NB4 (cell line): ENCODE results near the gene CHAC1.

Experiments used
- DNase-seq: peaks from one replicate; pipeline ENCODE4 v3.0.0; 2010; ENCODE audit warnings: low read depth
- H3K4me3 ChIP-seq: one replicate; pipeline ENCODE4 v1.5.1; 2011; ENCODE audit warnings: mild to moderate bottlenecking, low read depth, low read length, moderate library complexity
- MYC ChIP-seq: IDR thresholded peaks from 2 replicates; pipeline ENCODE4 v1.6.1; 2011; ENCODE audit warnings: low read depth, low read length
- POLR2A ChIP-seq: IDR thresholded peaks from 2 replicates; pipeline ENCODE4 v1.6.1; 2011; ENCODE audit warnings: mild to moderate bottlenecking; ENCODE audit not compliant: insufficient read length; ENCODE audit errors: extremely low read depth
- TF ChIP-seq, protein P1 (sequence below): IDR thresholded peaks from 2 replicates; pipeline ENCODE4 v1.6.1; 2011; ENCODE audit warnings: low read depth, low read length
- TF ChIP-seq, protein P2 (sequence below): IDR thresholded peaks from one replicate; pipeline ENCODE4 v1.5.1; 2012; ENCODE audit warnings: low read depth, low read length

CHAC1 gene

DNA sequence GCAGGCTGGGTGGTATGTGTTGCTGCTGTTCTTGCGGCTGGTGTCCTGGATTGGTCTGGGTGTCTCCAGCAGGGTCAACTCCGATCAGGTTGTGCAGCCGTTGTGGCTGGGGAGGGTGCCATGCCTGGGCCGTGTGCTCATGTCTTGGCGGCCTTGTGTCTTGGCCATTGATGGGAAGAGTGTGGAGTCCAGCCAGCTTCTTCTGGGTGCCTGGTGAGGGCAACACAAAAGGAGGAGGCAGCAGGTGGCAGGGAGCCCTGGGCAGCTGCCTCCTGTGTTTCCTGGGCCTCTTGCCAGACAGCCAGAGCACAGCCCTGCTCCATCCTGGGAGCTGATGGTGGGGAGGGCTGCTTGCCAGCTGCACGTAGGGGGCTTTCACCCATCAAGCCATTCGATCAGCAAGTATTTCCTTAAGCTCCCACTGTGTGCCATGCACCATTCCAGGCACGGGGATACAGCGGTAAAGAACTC, 4.3 kb downstream of the CHAC1 start:
- no peak for DNase-seq
- TF ChIP-seq MYC (no peak), POLR2A (no peak)
- TF ChIP-seq, protein P1, sequence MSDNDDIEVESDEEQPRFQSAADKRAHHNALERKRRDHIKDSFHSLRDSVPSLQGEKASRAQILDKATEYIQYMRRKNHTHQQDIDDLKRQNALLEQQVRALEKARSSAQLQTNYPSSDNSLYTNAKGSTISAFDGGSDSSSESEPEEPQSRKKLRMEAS: no peak
- TF ChIP-seq, protein P2, sequence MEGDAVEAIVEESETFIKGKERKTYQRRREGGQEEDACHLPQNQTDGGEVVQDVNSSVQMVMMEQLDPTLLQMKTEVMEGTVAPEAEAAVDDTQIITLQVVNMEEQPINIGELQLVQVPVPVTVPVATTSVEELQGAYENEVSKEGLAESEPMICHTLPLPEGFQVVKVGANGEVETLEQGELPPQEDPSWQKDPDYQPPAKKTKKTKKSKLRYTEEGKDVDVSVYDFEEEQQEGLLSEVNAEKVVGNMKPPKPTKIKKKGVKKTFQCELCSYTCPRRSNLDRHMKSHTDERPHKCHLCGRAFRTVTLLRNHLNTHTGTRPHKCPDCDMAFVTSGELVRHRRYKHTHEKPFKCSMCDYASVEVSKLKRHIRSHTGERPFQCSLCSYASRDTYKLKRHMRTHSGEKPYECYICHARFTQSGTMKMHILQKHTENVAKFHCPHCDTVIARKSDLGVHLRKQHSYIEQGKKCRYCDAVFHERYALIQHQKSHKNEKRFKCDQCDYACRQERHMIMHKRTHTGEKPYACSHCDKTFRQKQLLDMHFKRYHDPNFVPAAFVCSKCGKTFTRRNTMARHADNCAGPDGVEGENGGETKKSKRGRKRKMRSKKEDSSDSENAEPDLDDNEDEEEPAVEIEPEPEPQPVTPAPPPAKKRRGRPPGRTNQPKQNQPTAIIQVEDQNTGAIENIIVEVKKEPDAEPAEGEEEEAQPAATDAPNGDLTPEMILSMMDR: no peak
- no peak overlapping the region for H3K4me3 ChIP-seq

DNA sequence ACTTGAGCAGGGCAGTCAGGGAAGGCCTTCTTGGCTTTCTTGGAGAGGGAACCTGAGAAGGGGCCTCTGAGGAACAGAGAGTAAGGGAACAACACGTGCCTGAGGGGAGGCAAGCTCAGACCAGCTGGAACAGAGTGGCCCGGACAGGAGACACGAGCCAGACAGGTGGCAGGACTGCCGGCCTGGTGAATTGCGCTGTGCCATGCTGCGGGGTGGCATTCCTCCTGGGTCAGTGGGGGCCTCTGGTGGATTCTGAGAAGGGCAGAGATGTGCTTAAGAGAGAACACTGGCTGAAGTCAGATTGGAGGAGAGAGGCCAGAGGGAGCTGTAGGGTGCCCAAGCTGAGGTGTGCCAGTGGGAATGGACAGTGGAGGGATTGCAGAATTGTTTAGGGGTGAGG, 4.9 kb downstream of the CHAC1 start:
- H3K4me3 ChIP-seq: no peak overlapping the region
- DNase-seq: no peak
- TF ChIP-seq, protein P1: no peak
- TF ChIP-seq MYC: no peak
- TF ChIP-seq, protein P2: no peak
- TF ChIP-seq POLR2A: no peak

DNA sequence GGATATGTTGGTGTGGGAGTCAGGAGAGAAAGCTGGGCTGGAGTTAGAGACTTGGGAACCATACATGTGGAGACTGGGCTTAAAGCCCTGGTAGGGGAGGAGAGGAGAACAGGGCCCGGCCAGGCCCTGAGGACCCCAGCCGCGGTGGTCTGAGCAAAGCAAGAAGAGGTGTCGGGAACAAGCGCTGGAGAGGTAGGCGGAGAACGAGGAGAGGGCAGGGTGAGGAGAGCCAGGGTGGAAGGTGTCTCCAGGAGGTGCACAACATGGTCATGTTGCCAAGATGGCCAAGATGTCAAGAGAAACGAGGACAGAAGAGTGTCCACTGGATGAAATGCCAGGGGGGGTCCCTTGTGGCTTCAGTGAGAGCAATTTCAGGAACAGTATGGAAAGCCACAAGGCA, 5.5 kb downstream of the CHAC1 start:
- TF ChIP-seq, protein P2: no peak
- TF ChIP-seq POLR2A (no peak), MYC (no peak)
- TF ChIP-seq, protein P1: no peak
- DNase-seq: no peak

DNA sequence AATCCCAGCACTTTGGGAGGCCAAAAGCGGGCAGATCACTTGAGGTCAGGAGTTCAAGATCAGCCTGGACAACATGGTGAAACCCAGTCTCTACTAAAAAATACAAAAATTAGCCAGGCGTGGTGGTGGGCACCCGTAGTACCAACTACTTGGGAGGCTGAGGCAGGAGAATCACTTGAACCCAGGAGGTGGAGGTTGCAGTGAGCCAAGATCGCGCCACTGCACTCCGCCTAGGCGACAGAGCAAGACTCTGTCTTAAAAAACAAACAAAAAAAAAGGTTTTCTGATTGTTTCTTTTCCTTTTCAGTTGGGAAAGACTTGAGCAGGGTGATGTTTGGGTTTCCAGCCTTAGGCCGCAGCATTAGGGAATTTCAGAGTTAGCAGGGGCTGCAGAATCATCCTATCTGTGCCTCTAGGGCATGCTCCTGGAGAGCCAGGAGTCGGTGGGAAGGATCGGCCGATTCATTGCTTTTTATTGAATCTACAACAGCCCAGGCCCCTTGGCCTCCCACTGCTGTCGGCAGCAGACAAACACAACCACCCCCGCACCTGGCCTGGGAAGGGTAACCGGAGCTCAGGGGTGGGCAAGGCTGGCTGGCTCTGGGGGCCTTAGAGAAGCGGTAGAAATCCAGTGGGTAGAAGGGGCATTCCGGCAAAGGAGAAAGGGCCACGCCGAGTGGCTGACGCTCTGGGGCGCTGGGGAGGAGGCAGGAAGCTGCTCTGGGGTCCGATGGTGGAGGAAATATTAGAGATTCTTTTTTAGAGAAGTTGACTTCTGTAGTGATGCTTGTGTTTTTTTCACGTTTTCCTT, 6.3 kb downstream of the CHAC1 start:
- no peak overlapping the region for H3K4me3 ChIP-seq
- TF ChIP-seq, protein P2: no peak
- TF ChIP-seq MYC (no peak), POLR2A (no peak)
- TF ChIP-seq, protein P1: no peak
- no peak for DNase-seq

More for the DNA sequence above, 5.5 kb downstream of the CHAC1 start:
- H3K4me3 ChIP-seq: no peak overlapping the region

DNA sequence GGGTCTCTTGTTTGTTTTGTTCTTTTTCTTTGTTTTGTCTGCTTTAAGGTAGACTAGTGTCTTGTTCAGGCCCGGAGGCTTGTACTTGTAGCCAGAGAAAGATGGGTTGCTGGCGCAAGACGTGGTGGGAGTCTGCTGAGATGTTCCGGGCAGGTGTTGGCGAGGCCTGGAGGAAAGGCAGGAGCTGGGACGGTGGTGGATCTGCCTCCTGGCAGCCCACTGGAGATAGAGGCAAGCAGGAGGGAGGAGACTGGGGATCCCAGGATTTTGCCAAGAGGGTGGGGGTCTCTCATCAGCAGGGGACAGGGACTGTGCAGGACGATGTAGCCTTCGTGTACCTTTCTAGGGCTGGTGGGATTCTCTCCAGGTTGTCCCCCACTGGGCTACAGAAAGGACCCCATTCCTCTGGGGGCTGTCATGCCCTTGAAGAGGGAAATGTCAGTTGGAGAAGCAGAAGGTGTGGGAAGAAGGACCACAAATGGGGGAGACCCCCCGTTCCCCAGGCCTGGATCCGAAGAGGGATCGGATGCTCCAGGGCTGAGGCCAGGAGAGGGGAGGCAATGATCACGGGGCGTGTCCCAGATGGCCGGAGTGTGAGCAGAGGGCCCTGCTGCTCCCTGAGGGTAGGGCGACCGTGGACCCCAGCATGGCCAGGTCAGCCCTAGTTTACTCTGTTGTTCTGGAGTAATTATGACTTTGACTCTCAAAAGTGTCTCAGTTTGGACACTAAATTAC, 7.0 kb downstream of the CHAC1 start:
- TF ChIP-seq MYC (no peak), POLR2A (no peak)
- TF ChIP-seq, protein P2: no peak
- TF ChIP-seq, protein P1: no peak

More for the DNA sequence above, 7.0 kb downstream of the CHAC1 start:
- no peak overlapping the region for H3K4me3 ChIP-seq
- no peak for DNase-seq
